B cell (primary cell): Measurements from ENCODE around the gene RBM28. TPM values are rescaled to one million over a fixed set of nuclear protein-coding genes. Genes with fewer than 3 reads are reported as not detected.
A peak's percentile ranks its signal among the peaks of the same experiment; 100 is the strongest.

ENCODE experiments used
- ATAC-seq: fragments of 200-7000 bp; cut with Tn5 transposase; one replicate; pipeline ENCODE4 v1.10.0; 2021; ENCODE audit warnings: low read depth, mild to moderate bottlenecking, moderate number of reproducible peaks, moderate library complexity
- CTCF ChIA-PET: fragments of 350-600 bp; sonication (Branson Sonifier 250); formaldehyde crosslinking; loops from one replicate; lab custom pipeline; 2021; ENCODE audit warnings: antibody characterized with exemption, inconsistent platforms; lab: Charles Lee
- POLR2A ChIA-PET: fragments of 350-600 bp; sonication (Branson Sonifier 250); formaldehyde crosslinking; loops from one replicate; lab custom pipeline; 2021; ENCODE audit warnings: antibody characterized with exemption; lab: Charles Lee
- DNase-seq: peaks from one replicate; pipeline ENCODE4 v3.0.0; 2013
- H2AFZ ChIP-seq: 2 replicates; pipeline ENCODE4 v1.6.1; 2012; ENCODE audit warnings: mild to moderate bottlenecking, low read depth, low read length; ENCODE audit not compliant: insufficient read depth, poor library complexity, severe bottlenecking
- H3K27ac ChIP-seq, 2 donors: 1 replicate in 1 of 2; 2 replicates in 1 of 2; pipeline ENCODE4 v1.5.1; 2012 to 2013; ENCODE audit warnings: low read length in 2 of 2, mild to moderate bottlenecking in 2 of 2, moderate library complexity in 1 of 2
- H3K27me3 ChIP-seq, 4 experiments: fragments of 200-600 bp in 1 of 4; sonication (generic) in 1 of 4; replicated peaks in 1 of 4; 1 replicate in 2 of 4; 2 replicates in 2 of 4; pipeline versions ENCODE4 v1.6.1 to v1.7.0; 2013 to 2016; ENCODE audit warnings: low read length in 3 of 4, mild to moderate bottlenecking in 2 of 4, mixed read lengths in 1 of 4, moderate library complexity in 1 of 4; ENCODE audit not compliant: insufficient read depth in 4 of 4, control insufficient read depth in 3 of 4; ENCODE audit errors: control extremely low read depth in 1 of 4
- H3K36me3 ChIP-seq, 2 experiments: replicated peaks in 1 of 2; 1 replicate in 1 of 2; 2 replicates in 1 of 2; pipeline versions ENCODE4 v1.6.1 to v1.7.1; 2013; ENCODE audit warnings: low read length in 1 of 2; ENCODE audit not compliant: insufficient read depth in 2 of 2, control insufficient read depth in 1 of 2; ENCODE audit errors: control extremely low read depth in 1 of 2, extremely low read depth in 1 of 2
- H3K4me1 ChIP-seq, 2 donors: fragments of 200-600 bp in 1 of 2; sonication (generic) in 1 of 2; 1 replicate in 1 of 2; 2 replicates in 1 of 2; pipeline versions ENCODE4 v1.5.1 to v1.6.1; 2013 to 2017; ENCODE audit warnings: low read length in 2 of 2; ENCODE audit not compliant: control insufficient read depth in 2 of 2, insufficient read depth in 2 of 2
- H3K4me2 ChIP-seq: replicated peaks from 2 replicates; pipeline ENCODE3; 2012; ENCODE audit warnings: mild to moderate bottlenecking, low read depth, low read length; ENCODE audit not compliant: poor library complexity, severe bottlenecking
- H3K4me3 ChIP-seq, 5 experiments: fragments of 200-600 bp in 1 of 5; sonication (generic) in 1 of 5; 1 replicate in 3 of 5; 2 replicates in 2 of 5; pipeline versions ENCODE4 v1.5.1 to v1.7.0; 2011 to 2016; ENCODE audit warnings: low read length in 4 of 5, mild to moderate bottlenecking in 4 of 5, low read depth in 2 of 5, control low read depth in 1 of 5, moderate library complexity in 1 of 5; ENCODE audit not compliant: insufficient read depth in 1 of 5; ENCODE audit errors: control extremely low read depth in 1 of 5, extremely low read depth in 1 of 5
- H3K79me2 ChIP-seq: fragments of 200-600 bp; sonication (generic); one replicate; pipeline ENCODE4 v1.6.0; 2016; ENCODE audit warnings: low read length; ENCODE audit not compliant: control insufficient read depth, insufficient read depth
- H3K9ac ChIP-seq: fragments of 200-600 bp; sonication (generic); 2 replicates; pipeline ENCODE4 v1.6.1; 2017; ENCODE audit warnings: mild to moderate bottlenecking, low read length, moderate library complexity
- H3K9me3 ChIP-seq, 3 donors: one replicate each; pipeline versions ENCODE4 v1.6.1 to v1.7.1; 2013; ENCODE audit warnings: low read length in 2 of 3; ENCODE audit not compliant: control insufficient read depth in 2 of 3, insufficient read depth in 1 of 3; ENCODE audit errors: control extremely low read depth in 1 of 3
- H4K20me1 ChIP-seq: 2 replicates; pipeline ENCODE4 v1.6.0; 2012; ENCODE audit warnings: mild to moderate bottlenecking, low read length; ENCODE audit not compliant: insufficient read depth, control insufficient read depth, poor library complexity, severe bottlenecking
- H3K27ac Mint-ChIP-seq: one replicate; pipeline ENCODE4 v1.8.0; 2021; ENCODE audit warnings: mixed read lengths
- H3K27me3 Mint-ChIP-seq: one replicate; pipeline ENCODE4 v1.8.0; 2021; ENCODE audit warnings: mixed read lengths
- H3K4me1 Mint-ChIP-seq: one replicate; pipeline ENCODE4 v1.8.0; 2021; ENCODE audit warnings: mixed read lengths
- H3K4me3 Mint-ChIP-seq: one replicate; pipeline ENCODE4 v1.8.0; 2021; ENCODE audit warnings: mixed read lengths
- H3K9me3 Mint-ChIP-seq: one replicate; pipeline ENCODE4 v1.8.0; 2022; ENCODE audit warnings: mixed read lengths; ENCODE audit not compliant: insufficient read depth
- EZH2 ChIP-seq: IDR thresholded peaks from 2 replicates; pipeline ENCODE4 v1.6.1; 2012; ENCODE audit warnings: borderline replicate concordance, low read depth, mild to moderate bottlenecking, moderate library complexity, low read length; ENCODE audit not compliant: insufficient read depth, poor library complexity, severe bottlenecking
- WGBS: methylation state at CpG from one replicate; pipeline ENCODE4 v1.1.5; 2013; ENCODE audit warnings: missing lambda C conversion rate; ENCODE audit not compliant: insufficient coverage; 5-methylcytosine and 5-hydroxymethylcytosine counted together
- intact Hi-C: fragments of 100-400 bp; cut with micrococcal nuclease; formaldehyde crosslinking; loops from one replicate; pipeline ENCODE4 v1.10.0; 2022
- polyA plus RNA-seq: library from polyadenylated mRNA; depleted of rRNA; stranded (reverse); fragments of >200 nt; gene quantifications from 2 replicates; pipeline ENCODE4 v1.2.3, GENCODE V29; 2012
- total RNA-seq, 2 donors: library from RNA; stranded (reverse); fragments of 120-200 nt in 1 of 2; gene quantifications; 1 replicate in 1 of 2; 2 replicates in 1 of 2; pipeline versions ENCODE4 v1.2.3 to v1.2.4, GENCODE V29; 2013 to 2022
- TF ChIP-seq, protein P1 (sequence below): fragments of 200-600 bp; IDR thresholded peaks from one replicate; pipeline ENCODE4 v1.8.0; 2022; ENCODE audit warnings: antibody characterized with exemption, mild to moderate bottlenecking

The RBM28 gene
- total and polyA plus RNA-seq, 2 donors (not counting 1 experiment from before 2014, with no cell fraction given), result 10.7 to 46.2 TPM

DNA sequence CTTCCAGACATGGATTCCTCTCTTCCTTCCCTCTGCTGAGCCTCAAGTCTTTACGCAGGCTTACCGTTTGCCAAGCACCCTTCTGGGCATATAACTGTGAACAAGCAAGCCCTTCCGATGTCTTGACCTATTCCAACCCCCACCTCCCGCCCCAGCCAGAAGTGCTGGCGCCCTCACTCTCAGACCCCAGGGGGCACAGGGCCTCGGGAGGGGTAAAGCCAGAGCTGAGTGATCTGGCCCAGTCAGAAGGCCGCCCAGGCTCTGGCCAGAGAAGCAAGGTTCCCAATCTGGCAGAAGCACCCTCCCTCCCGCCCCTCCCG, 16.6 kb upstream of the RBM28 start:
- H3K27me3 Mint-ChIP-seq, result peaks cover 68% of the 10 kb centered on the region

DNA sequence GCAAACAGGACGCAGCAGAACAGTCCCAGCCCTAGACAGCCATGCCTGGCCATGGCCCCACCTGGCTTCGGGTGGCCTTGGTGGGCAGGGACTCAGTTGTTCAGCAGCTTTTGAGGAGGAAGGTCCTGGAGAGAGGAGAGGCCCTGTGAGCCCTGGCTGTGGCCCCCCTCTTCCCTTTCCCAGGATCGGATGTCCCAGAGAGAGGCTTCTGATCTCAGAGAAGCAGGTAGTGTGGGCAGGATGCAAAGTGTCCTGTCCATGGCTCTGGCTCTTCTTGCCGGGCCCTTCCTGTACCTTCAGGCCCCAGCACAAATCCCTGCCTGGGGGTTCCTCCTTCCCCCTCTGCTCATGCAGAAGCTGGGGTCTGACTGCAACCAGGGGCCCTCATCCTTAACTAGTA, 16.2 kb upstream of the RBM28 start:
- Mint-ChIP-seq H3K4me3 (peak overlapping the region; percentile 44), H3K27me3 (peaks cover 64% of the 10 kb centered on the region), H3K4me1 (peaks cover 17% of the 10 kb centered on the region), H3K9me3 (no peaks in the 10 kb centered on the region), H3K27ac (no peak overlapping the region)
- Histone ChIP-seq H3K27ac (no peak overlapping the region), H4K20me1 (no peaks in the 10 kb centered on the region), H2AFZ (no peak overlapping the region), H3K36me3 (no peaks in the 10 kb centered on the region), H3K4me3 (no peak overlapping the region), H3K4me1 (peaks cover 15 to 16% of the 10 kb centered on the region in 2 donors), H3K79me2 (no peaks in the 10 kb centered on the region), H3K27me3 (peaks cover 0 to 50% (median 30%) of the 10 kb centered on the region in 4 experiments), H3K4me2 (no peak overlapping the region), H3K9ac (no peak overlapping the region), H3K9me3 (peaks cover 0 to 3% (median 0%) of the 10 kb centered on the region in 3 donors)
- DNase-seq (no peak), ATAC-seq (no peak)
- ChIA-PET CTCF (interaction anchor here (0.9 kb wide), 1 partner anchor 12 kb away, joined by 3 read pairs; no protein-coding TSS in a partner anchor), POLR2A (no interaction called here)
- intact Hi-C loops, result no loop called here
- WGBS, result 81% methylated on average over 3 of the region's 4 CpGs
- TF ChIP-seq, protein P1, sequence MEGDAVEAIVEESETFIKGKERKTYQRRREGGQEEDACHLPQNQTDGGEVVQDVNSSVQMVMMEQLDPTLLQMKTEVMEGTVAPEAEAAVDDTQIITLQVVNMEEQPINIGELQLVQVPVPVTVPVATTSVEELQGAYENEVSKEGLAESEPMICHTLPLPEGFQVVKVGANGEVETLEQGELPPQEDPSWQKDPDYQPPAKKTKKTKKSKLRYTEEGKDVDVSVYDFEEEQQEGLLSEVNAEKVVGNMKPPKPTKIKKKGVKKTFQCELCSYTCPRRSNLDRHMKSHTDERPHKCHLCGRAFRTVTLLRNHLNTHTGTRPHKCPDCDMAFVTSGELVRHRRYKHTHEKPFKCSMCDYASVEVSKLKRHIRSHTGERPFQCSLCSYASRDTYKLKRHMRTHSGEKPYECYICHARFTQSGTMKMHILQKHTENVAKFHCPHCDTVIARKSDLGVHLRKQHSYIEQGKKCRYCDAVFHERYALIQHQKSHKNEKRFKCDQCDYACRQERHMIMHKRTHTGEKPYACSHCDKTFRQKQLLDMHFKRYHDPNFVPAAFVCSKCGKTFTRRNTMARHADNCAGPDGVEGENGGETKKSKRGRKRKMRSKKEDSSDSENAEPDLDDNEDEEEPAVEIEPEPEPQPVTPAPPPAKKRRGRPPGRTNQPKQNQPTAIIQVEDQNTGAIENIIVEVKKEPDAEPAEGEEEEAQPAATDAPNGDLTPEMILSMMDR, result no peak
- TF ChIP-seq EZH2, result no peak

More for the DNA sequence above, 16.6 kb upstream of the RBM28 start:
- H3K27ac ChIP-seq, result no peak overlapping the region
- H3K4me3 ChIP-seq, result no peak overlapping the region
- no peak for TF ChIP-seq EZH2
- TF ChIP-seq, protein P1, result no peak
- peak overlapping the region; percentile 91 for H3K4me2 ChIP-seq
- H3K79me2 ChIP-seq, result no peaks in the 10 kb centered on the region
- H4K20me1 ChIP-seq, result no peaks in the 10 kb centered on the region
- no peaks in the 10 kb centered on the region for H3K9me3 Mint-ChIP-seq
- no peaks in the 10 kb centered on the region for H3K36me3 ChIP-seq
- ATAC-seq, result no peak
- ChIA-PET CTCF (interaction anchor here (0.9 kb wide), 1 partner anchor 13 kb away, joined by 3 read pairs; no protein-coding TSS in a partner anchor), POLR2A (no interaction called here)
- peaks cover 0 to 53% (median 31%) of the 10 kb centered on the region in 4 experiments for H3K27me3 ChIP-seq
- H3K4me1 ChIP-seq, result peaks cover 15 to 16% of the 10 kb centered on the region in 2 donors
- 52% methylated on average over 9 of the region's 9 CpGs for WGBS
- H3K9ac ChIP-seq, result no peak overlapping the region
- no peak overlapping the region for H2AFZ ChIP-seq
- H3K4me3 Mint-ChIP-seq, result no peak overlapping the region
- peaks cover 0 to 3% (median 0%) of the 10 kb centered on the region in 3 donors for H3K9me3 ChIP-seq
- intact Hi-C loops, result no loop called here
- H3K27ac Mint-ChIP-seq, result no peak overlapping the region
- peaks cover 17% of the 10 kb centered on the region for H3K4me1 Mint-ChIP-seq
- no peak for DNase-seq
